TTC549 (cell line): ENCODE results near the gene HCFC1.

Experiments used
- FAIRE-seq: peaks from 2 replicates; lab custom pipeline; 2012; peaks lifted over from hg19 to GRCh38; lab: Jason Lieb, UNC

The HCFC1 gene

DNA sequence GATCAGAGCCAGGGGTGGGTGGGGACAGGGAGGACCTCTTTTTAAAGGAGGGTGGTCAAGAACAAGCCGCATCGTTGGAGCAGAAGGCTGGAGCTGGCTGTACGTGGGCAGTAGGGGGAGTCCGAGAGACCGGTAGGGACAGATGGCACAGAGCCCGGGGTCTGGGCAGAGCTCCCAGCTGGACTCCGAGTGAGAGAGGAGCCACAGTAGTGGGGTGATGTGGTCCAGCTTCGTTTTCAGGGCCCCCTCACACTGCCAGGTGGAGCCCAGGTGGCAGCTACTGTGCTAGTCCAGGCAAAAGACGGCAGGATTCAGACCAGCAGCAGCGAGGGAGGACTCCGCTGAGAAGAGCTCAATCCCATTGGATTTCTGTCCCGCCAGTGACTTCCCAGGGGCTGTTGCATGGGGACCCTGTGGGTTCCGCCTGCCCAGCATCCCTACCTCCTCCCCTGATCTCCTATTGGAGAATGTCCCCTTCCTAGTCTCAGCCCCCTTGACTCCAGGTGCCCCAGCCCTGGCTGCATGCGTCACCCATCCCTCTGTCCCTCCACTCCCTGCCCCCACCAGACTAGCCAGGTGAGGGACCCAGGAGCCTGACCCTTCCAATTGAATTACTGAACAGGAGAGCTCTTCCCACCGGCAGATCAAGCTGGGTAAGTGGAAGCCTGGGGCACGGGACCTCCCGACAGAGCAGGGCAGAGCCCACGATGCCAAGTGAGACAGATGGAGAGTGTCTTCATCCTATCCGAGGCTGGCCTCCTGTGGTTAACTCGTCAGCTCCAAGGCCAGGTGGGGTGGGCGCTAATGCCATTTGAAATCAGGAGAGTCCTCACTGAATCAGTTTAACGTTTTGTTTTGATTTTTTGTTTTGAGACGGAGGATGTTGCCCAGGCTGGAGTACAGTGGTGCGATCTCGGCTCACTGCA lies 48.4 kb downstream of the HCFC1 start:
- FAIRE-seq = no peak

- no peak for FAIRE-seq
Observed at GRCh38 chrX:153921511-153922446, 49.8 kb downstream of the HCFC1 start.

DNA sequence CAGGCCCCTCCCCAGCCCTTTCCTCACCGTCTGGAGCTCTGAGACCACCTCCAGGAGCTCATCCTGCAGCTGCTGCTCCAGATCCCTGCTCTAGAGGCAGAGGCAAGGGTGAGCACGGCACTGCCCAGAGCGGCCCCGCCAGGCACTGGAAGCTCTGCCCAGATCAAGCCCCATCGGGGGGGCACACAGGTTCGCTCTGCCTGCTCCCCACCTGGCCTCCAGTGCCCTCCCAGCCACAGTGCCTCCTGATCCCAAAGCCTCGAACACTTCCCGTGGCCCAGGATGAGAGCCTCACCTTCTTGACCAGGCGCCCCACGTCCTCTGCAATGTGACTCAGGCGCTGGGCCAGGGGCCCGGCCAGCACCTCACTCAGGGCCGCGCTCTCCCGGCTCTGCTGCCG lies 50.5 kb downstream of the HCFC1 start:
- FAIRE-seq = no peak

GRCh38 chrX:153920546-153920945 lies 51.1 kb downstream of the HCFC1 start:
- FAIRE-seq = no peak

- no peak for FAIRE-seq
Observed at GRCh38 chrX:153919281-153919680, 52.3 kb downstream of the HCFC1 start.

DNA sequence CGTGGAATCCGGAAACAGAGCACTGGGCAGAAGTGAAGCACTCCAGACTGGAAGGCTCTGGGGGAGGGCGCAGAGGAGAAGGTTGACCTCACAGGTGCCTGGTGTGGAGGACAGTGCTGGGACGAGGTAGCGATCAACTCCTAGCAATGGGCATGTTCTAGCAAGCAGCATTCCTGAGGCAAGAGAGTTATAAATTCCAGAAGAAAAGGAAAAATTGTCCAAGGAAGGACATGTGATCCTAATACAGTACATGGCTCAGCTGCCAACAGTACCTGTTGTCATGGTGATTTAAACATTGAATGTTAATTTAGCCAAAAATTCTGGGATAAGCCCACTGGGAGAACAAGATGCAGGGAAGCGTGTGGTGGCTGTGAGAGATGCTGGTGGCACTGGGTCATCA lies 53.7 kb downstream of the HCFC1 start:
- no peak for FAIRE-seq

GRCh38 chrX:153913701-153914100 lies 57.9 kb downstream of the HCFC1 start:
- no peak for FAIRE-seq

GRCh38 chrX:153913211-153913610 lies 58.4 kb downstream of the HCFC1 start:
- FAIRE-seq = no peak

GRCh38 chrX:153911798-153912197 lies 59.8 kb downstream of the HCFC1 start:
- FAIRE-seq = no peak

DNA sequence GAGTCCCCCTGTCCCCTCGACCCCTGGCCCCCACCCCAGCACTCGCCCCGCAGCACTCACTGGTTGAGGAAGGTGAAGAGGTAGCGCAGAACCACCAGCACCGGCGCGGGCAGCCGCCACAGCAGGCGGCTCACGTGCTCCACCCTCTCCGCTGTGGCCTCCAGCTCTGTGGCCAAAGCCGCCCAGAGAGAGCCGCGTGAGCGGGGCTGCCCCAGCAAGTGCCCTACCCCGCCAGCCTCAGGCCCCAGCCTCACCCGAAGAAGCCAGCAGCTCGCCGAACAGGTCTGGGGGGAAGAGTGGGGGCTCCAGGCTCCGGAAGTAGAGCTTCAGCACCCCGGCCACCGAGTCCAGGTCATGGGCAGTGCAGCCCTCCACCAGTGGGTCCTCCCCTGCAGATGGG lies 61.2 kb downstream of the HCFC1 start:
- FAIRE-seq = no peak

DNA sequence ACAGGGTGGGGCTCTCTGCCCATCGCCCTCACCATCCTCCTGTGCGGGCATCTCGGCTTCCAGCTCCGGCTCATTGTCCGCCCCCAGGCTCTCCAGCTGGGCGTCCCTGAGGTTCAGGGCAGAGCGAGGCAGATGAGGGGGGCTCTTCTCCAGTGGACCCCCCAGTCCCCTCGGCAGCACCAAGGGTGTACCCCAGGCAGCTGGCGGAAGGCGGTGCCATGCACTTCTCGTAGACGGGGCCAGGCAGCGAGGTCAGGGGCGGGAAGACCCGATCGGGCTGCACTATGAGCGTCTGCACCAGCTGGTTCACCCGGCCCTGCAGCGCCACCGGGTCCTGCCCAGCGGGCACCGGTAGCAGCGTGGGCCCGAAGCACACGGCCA lies 61.6 kb downstream of the HCFC1 start:
- FAIRE-seq = no peak

GRCh38 chrX:153909024-153909979 lies 62.3 kb downstream of the HCFC1 start:
- no peak for FAIRE-seq

GRCh38 chrX:153908219-153908860 lies 63.3 kb downstream of the HCFC1 start:
- FAIRE-seq = no peak

DNA sequence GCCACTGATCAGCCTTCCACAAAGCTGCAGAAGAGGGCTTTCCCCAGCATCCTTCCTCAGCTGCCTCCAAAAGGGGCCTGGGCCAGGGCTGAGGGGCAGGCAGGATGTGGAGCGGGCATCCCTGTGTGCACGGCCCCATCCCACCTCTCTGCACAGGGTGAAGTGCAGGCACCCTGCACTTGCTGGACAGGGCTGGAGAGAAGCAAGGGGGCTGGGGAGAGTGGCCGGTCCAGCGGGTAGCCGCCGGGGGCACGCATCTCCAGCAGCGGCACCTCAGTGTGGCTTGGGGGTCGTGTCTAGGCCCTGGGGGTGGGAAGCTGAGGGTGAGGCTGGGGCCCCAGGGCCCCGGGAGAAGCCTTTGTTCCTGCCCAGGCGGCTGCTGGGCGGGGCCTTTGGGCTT lies 64.2 kb downstream of the HCFC1 start:
- FAIRE-seq = no peak

GRCh38 chrX:153906126-153906917 lies 65.3 kb downstream of the HCFC1 start:
- no peak for FAIRE-seq

GRCh38 chrX:153905481-153906095 lies 66.0 kb downstream of the HCFC1 start:
- FAIRE-seq = no peak

DNA sequence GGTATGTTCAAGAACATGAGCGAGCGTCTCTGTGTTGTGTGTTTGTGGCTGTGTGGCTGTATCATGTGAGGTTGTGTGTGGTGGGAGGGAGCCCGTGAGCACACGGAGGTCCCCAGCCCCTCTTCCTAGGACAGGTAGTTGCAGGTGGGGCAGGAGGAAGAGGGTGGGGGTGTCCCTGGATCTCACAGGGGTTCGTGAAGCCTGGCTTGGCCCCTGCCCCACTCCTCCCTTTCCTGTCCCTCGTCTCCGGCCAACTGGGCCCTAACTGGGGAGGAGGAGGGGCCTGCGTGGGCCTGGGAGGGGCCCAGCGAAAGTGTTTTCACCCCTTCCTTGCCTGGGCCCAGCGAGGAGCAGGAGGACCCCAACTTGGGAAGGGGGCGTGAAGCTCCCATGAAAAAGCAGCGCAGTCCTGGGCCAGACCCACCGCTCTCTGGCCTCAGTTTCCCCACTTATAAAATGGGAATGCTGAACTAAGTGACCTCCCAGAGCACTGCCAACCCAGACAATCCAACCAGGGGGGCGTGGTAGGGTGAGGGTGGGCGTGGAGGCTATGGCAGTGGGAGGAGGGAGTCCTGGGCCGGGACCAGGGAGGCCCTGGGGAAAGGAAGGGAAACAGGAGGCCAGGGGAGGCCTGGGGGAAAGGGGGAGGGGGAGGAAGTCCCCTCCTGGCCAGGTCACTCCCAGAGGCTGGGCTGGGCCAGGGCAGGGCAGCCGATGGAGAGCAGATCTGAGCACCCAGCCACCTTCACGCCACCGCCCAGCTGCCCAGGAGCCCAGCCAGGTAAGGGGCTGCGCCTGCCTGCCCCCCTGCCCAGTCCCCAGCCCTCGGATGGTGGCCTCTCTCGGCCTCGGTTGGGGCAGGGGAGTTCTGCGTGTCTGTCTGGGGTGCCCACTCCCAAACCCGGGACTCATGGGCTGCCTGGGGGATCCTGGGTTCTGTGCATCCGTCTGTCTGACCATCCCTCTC lies 67.3 kb downstream of the HCFC1 start, which contains the start of gene AVPR2:
AVPR2 (plus strand) TSS at position 683 of the 967 bp plus-strand sequence. CDS start 473 bp downstream, outside the sequence.
- no peak for FAIRE-seq

GRCh38 chrX:153903238-153903980 lies 68.2 kb downstream of the HCFC1 start:
- no peak for FAIRE-seq
